SU-DHL-6 (cell line): ENCODE data around the gene TBC1D4.

Experiments
- CTCF ChIP-seq: fragments of 200-600 bp; sonication (generic); IDR thresholded peaks from one replicate; pipeline ENCODE4 v1.5.1; 2017; ENCODE audit warnings: antibody characterized with exemption, mild to moderate bottlenecking, low read length, moderate library complexity; ENCODE audit not compliant: insufficient read depth, poor library complexity, severe bottlenecking
- EZH2phosphoT487 ChIP-seq: fragments of 200-600 bp; sonication (generic), shearing (Covaris generic); conservative IDR thresholded peaks from 2 replicates; pipeline ENCODE4 v1.6.1; 2018; ENCODE audit warnings: mild to moderate bottlenecking, antibody characterized with exemption, low read length, moderate library complexity, mixed read lengths

- TF ChIP-seq CTCF, result no peak
- no peak for TF ChIP-seq EZH2phosphoT487
Observed at GRCh38 chr13:75437582-75438318, 44.2 kb downstream of the TBC1D4 start.
